GM20000 (cell line): ENCODE measurements around the gene GBX2.

Source experiments
- DNase-seq: peaks from one replicate; pipeline ENCODE4 v3.0.0; 2012; ENCODE audit warnings: low spot score
- TF ChIP-seq, protein P1 (sequence below): IDR thresholded peaks from 2 replicates; pipeline ENCODE4 v1.5.1; 2012; ENCODE audit warnings: mild to moderate bottlenecking, control low read depth; ENCODE audit errors: extremely low read depth, missing control alignments

Gene GBX2

DNA sequence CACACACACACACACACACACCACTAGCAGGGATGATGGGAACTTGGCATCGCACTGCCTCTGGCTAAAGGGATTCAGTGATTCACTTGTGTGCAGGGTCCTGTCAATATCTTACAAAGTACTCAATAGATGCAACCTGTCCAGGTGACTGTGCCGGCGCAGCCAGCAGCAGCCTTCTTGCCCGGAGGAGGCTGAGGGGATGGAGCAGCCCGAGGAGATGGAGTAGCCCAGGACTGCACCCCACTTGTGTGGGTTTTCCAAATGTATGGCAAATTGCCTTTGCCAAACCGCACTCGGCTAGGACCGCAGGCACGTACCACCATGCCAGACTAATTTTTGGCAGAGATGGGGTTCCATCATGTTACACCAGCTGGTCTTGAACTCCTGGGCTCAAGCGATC is 31.1 kb downstream of the GBX2 start:
- TF ChIP-seq, protein P1, sequence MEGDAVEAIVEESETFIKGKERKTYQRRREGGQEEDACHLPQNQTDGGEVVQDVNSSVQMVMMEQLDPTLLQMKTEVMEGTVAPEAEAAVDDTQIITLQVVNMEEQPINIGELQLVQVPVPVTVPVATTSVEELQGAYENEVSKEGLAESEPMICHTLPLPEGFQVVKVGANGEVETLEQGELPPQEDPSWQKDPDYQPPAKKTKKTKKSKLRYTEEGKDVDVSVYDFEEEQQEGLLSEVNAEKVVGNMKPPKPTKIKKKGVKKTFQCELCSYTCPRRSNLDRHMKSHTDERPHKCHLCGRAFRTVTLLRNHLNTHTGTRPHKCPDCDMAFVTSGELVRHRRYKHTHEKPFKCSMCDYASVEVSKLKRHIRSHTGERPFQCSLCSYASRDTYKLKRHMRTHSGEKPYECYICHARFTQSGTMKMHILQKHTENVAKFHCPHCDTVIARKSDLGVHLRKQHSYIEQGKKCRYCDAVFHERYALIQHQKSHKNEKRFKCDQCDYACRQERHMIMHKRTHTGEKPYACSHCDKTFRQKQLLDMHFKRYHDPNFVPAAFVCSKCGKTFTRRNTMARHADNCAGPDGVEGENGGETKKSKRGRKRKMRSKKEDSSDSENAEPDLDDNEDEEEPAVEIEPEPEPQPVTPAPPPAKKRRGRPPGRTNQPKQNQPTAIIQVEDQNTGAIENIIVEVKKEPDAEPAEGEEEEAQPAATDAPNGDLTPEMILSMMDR = no peak
- DNase-seq = no peak

DNA sequence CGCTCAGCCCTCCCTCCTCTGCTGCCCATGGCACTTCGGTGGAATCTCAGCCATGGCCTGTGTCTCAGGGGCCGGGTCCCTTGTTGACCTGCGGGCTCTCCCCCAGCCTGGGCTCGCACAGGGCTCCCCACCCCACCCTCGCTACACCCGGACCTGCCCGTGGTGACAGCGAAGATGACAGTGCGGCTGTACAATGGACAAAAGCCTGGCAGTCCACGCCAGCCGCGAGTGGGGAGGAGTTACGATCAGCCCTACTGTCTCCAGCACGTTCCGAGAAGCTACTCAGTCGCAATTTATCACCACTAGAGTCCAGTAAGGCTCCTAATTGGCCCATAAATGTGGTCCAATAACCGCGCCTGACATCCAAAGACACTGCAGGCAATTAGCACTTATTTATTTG is 31.6 kb downstream of the GBX2 start:
- DNase-seq = no peak
- TF ChIP-seq, protein P1 = no peak

DNA sequence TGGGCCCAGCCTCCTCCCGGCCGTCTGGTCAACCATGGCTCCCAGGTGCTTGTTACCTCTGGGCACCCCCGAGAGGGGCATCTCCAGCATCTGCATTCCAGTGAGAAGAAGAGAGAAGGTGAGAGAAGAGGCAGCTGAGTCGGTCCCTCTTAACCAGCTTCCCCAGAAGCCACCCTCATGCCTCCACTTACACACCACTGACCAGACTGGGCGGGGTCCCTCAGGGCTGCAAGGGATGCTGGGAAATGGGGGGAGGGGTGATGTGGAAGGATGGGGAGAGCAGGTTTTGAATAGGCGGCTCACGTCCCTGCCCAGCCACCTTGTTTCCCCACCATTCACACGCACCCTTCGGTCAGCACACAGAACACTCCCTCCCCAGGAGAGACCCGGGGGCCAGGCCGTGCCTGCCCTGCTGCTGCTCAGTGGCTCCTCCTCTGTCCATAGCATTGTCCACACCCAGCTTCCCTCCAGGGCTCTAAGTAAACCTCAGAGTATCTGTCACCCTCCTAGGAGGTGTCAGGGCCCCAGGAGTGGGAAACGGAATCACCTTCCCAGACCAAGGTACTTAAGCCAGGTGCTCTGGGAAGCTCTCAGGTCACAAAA is 34.7 kb downstream of the GBX2 start:
- TF ChIP-seq, protein P1 = no peak
- no peak for DNase-seq

DNA sequence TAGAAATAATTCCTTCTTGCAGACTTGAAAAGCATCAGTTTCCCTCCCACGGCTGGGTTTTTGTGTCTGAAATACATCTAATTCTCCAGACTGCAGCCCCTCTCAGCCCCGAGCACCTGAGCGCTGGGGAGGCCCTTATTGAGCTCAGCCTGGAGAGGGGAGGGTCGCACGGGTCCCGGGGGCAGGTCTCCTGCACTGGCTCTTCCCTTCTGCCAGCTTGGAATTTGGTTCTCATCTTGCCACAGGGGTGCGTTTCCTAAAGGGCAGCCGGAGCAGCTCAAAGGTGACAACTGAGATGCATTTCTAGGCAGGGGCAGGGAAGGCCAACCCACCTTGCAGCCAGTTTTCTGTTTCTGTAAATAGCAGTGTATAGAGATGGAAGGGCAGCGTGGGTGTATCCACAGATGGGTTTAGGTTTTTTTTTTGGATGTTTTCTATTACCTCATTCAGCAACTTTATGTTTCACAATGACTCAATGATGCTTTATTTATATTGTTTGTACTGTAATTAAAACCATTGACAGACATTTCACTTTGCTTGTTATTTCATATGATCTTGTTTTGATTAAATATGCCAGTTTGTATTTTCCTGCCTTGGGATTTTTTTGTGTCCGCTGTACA is 37.0 kb downstream of the GBX2 start:
- peak; percentile 52 for DNase-seq
- TF ChIP-seq, protein P1 = no peak

DNA sequence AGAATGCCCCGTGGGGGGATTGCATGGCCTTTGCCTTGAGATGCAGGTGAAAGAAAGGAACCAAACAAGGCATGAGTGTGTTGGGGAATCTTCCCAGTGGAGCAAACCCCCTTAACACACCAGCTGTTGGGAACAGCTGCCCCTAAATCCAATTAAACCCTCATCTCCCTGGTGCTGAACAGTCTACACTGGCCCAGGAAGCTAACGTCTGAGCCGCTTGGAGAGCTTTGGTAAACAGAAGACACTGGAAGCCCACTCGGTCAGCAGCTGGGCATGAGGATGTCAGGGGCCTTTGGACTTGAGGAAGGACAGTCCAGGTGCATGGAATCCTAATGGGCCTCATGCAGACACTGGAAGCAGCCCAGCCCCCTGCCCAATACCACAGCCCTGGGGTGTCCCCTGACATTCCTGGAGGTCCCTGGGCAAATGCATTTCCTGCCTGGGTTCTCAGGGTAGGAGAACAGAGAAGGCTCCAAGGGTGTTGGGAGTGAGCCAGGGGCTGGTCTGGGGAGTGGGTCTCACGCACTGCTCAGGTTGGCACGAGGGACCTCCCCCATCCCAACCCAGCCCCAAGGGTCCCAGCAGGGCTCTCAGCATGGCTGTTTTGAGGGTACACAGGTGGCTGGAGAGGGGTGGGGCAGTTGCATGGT is 37.7 kb downstream of the GBX2 start:
- TF ChIP-seq, protein P1 = no peak
- no peak for DNase-seq

DNA sequence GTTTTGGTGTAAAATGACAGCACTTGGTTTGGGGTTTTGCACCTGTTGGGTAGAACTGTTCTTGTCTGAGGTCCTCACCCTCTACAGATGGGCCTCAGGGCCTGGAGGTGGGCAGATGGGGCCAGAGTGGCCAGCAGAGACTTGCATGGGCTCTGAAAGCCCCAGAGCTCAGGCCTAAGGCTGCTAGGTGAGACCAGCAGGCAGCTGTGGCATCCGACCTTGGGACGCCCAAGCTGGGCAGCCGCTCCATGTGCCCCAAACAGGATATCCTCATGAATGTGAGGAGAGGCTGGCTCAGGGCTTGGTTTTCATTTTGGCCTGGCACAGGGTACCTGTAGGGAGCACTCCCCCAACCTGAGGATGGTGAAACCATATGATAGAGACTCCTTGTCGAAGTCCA is 38.3 kb downstream of the GBX2 start:
- TF ChIP-seq, protein P1 = no peak
- DNase-seq = no peak

DNA sequence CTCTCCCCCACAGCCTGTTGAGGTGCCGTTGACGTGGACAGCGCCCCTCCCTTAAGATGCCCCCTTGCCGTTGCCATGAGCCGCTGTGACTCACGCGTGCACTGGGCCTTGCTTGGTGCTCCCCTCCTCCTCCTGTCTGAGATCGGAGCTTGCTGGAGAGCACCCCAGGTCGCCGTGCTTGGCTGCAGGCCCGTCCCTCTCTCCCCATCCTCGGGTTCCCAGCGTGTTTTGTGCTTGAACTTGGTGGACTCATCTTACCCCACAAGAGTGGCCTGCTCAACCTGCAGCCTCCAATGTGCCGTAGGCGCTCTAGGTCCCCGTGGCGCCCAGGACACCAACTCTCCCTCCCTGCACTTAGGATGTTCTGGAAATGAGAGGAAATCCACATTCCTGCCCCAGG is 39.9 kb downstream of the GBX2 start:
- TF ChIP-seq, protein P1 = no peak
- DNase-seq = no peak
